Neural cell (in vitro differentiated cells): ENCODE data around the gene UPK3BL2.
"Not testable (repeated sequence)": the region's sequence is repeated elsewhere in the genome, so short reads cannot be mapped to it uniquely, and the experiment has no call there.

Source experiments
- CTCF ChIP-seq: fragments of 450-650 bp; IDR thresholded peaks from 2 replicates; pipeline ENCODE4 v1.5.1; 2014; ENCODE audit warnings: antibody characterized with exemption, mild to moderate bottlenecking, moderate library complexity; ENCODE audit not compliant: poor library complexity, severe bottlenecking
- POLR2AphosphoS5 ChIP-seq: IDR thresholded peaks from 2 replicates; pipeline ENCODE4 v1.6.1; 2012

GRCh38 chr7:102493220-102493935, 50.1 kb downstream of the UPK3BL2 start:
- not testable (repeated sequence) for TF ChIP-seq POLR2AphosphoS5, CTCF
